ENCODE results near the gene SRRM5. TPM values are rescaled to one million over a fixed set of nuclear protein-coding genes. Genes with fewer than 3 reads are reported as not detected.
A peak's percentile ranks its signal among the peaks of the same experiment; 100 is the strongest.
"Not testable (repeated sequence)": the region's sequence is repeated elsewhere in the genome, so short reads cannot be mapped to it uniquely, and the experiment has no call there.

The SRRM5 gene
- total RNA-seq, 1 experiment from 2014 or later, result 0.30 TPM

DNA sequence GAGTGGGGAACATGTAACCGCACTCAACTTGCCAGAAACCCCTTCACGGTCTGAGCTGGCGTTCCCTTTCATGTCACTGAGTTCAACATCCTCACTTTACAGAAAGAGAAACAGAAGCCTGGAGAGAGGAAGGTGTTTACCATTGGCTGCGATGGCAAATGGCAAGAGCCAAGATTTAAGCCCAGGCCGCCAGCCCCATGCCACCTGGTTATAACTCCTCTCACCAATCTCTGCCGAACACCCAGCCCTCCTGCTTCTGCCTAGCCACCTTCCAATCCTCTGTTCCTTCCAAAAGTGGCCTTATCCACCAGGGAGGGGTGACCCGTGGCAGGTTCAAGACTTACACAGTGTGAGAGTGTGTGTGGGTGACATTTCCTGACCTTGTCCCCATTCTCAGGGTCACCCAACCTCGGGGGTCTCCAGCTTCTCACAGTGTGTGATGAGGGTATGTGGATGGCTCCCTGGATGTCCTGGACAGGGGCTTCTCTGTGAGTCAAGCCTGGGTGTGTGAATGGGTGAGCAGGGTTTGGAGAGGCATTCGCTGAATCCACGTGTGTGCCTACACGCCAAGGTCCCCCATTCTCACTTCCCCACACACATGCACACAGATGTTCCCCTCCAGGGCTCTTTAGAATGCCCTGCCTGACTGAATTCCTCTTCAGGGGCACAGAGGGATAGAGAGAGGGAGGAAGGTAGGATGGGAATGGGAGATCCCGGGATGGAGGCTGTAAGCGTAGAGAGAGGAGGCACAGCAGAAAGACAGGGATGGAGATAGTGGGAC lies 26.5 kb downstream of the SRRM5 start:
- no peak for DNase-seq (ENCODE audit: low read depth)

DNA sequence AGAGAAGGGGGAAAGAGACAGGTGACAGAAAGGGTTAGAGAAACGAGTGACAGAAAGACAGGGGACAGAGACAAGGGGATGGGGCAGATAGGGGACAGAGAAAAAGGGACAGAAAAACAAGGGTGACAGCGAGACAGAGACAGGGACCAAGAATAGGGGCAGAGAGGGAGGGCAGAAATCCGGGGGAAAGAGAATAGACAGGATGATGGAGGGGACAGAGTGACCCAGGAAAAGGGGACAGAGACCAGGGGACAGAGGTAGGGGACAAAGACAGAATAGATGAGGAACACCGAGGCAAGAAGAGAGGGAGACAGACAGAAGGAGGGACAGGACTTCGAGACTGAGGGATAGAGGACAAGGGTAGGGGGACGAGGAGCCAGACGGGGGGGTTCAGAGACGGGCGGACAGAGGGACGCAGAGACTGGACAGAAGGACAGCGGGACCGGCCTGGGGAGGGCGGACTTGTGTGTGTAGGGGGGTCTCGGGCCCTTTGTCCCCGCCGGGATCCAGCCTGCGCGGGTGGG lies 27.2 kb downstream of the SRRM5 start:
- DNase-seq (ENCODE audit: low read depth), result no peak

DNA sequence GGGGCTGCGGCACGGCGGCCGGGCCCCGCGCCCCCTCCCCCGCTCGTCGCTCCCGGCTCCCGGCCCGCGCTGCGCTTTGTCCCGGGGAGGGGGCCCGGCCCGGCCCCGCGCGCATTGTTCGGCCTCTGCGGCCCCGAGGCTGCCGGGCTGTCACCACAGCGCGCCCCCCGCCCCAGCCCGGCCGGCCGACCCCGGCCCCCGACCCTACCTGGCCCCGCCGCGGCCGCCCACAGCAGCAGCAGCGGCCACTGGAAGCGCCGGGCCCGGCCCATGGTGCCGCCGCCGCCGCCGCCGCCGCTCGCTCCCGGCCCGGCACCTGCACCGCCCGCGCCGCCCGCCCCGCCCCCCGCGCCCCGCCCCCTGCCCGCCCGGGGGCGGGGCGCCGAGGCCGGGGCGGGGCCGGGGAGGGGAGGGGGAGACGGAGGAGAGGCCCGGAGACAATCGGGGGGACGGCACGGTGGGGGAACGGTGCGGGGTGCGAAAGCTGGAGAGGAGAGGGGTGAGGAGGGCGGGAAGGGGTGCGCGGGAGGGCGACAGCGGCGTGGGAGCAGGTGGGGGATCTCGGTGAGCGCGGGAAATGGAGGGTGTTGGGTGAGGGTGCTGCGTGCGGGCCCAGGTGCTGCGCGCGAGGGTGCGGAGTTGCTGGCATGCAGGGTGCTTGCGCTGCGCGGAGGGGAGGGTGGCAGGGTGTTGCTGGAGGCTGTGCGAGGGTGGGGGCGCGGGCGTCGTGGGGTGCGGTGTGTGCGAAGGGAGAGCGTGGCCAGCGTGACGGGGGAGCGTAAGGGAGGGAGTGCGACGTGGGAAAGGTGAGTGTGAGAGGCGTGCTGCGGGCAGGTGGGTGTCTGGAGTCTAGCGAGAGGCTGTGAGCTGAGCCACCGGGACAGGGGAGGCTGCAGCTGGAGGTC lies 27.9 kb downstream of the SRRM5 start, which contains the start of gene CADM4:
Gene CADM4 (minus strand): TSS at position 332 of the 905 bp plus-strand sequence. CDS start 60 bp downstream, at position 272.
- DNase-seq (ENCODE audit: low read depth), result no peak

DNA sequence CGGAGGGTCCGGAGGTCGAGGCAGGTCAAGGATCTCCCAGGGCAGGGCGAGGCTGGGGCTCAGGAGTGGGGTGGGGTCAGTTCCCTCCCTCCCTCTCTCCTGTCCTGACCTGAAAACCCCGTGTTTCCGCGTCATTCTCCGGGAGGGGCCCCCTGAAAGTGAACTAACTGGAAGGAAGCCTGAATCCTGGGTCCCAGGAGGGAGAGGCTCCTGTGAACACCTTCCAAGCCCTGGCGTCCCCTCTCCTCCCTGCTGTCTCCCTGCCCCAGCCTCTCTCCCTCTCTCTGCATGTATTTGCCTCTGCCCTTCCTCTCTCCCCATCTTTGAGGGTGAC lies 28.5 kb downstream of the SRRM5 start:
- no peak for DNase-seq (ENCODE audit: low read depth)

DNA sequence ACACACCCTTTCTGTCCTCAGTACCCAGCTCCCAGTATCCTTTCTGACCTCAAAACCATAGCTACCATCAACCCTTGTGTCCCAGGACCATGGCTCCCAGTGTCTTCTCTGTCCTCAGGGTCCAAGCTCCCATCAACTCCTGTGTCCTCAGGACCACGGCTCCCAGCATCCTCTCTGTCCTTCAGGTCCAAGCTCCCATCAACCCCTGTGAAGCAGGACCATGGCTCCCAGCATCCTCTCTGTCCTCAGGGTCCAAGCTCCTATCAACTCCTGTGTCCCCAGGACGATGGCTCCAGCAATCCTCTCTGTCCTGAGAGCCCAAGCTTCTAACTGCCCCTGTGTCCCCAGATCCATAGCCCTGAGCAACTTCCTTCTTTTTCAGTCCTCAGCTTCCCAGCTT lies 29.4 kb downstream of the SRRM5 start:
- no peak for DNase-seq (ENCODE audit: low read depth)

DNA sequence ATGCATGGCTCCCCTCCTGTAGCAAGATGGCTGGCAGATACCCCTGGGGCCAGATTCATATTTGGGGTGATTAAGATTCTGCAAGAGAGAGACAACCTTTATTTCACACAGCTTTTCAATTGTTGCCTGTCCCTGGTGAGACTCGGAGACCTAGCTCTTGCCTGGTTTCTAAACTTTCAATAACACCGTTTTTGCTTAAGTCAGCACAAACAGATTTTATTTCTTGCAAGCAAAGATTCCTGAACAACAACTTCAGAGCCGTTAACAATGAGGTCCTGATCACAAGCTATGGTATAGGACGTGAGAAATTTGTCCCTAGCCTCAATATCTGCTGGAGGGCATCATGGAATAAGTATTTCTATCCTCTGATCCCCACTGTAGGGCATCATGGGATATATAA lies 30.6 kb downstream of the SRRM5 start:
- no peak for DNase-seq (ENCODE audit: low read depth)

DNA sequence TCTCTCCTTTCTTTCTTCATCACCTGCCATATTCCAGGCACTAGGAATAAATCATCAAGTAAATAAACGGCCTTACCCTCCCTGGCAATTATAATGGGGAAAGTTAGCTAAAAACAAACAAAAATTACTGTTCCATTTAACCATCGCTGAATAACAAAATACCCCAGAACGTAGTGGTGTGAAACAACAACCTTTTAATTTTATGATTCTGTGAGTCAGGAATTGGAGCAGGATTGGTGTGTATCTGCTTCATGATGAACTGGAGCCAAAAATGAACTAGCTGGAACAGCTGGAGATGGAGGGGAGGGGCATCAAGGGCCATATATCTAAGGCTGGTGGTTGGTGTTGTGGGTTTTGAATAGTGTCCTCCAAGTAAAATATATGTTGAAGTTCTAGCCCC lies 31.4 kb downstream of the SRRM5 start:
- no peak for DNase-seq (ENCODE audit: low read depth)

DNA sequence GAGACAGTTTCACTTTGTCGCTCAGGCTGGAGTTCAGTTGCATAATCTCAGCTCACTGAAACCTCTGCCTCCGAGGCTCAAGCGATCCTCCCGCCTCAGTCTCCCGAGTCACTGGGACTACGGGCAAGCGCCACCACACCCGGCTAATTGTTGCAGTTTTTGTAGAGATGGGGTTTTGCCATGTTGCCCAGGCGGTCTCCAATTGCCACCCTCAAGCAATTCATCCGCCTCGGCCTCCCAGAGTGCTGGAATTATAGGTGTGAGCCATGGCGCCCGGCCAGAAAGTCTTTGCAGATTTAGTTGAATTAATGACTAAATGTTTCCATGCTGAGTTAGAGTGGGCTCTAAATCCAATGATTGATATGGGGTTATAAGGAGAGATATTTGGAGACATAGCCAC lies 32.3 kb downstream of the SRRM5 start:
- no peak for DNase-seq (ENCODE audit: low read depth)

DNA sequence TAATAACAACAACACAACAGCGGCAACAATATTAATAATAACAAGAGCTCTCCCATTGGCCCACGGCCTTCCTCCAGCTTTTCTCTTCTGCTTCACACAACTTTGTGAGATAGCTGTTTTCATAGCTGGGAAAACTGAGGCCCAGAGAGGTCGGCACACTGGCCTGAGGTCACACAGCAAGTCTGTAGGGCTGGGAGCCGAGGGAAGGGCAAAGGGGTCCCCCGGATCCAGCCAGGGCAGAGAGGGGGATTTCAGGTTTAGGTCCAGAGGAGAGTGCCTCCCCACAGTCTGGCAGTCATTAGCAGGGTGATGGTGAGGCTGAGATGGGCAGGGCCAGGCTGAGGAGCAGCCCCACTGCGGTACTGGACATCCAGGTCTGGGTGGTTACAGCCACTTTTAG lies 36.7 kb downstream of the SRRM5 start:
- DNase-seq (ENCODE audit: low read depth), result no peak

DNA sequence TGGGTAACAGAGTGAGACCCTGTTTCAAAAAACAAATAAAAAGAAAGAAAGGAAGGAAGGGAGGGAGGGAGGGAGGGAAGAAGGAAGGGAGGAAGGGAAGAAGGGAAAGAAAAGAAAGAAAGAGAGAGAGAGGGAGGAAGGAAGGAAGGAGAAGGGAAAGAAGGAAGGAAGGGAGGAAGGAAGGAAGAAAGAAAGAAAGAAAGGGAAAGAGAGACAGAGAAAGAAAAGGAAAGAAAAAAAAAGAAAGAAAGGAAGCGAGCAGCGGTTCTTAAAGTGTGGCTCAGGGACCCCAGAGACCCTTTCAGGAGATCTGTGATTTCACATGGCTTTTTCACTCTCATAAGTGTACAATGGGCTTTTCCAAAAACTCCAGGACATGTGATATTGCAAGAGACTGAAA lies 37.6 kb downstream of the SRRM5 start:
- DNase-seq (ENCODE audit: low read depth), result no peak

DNA sequence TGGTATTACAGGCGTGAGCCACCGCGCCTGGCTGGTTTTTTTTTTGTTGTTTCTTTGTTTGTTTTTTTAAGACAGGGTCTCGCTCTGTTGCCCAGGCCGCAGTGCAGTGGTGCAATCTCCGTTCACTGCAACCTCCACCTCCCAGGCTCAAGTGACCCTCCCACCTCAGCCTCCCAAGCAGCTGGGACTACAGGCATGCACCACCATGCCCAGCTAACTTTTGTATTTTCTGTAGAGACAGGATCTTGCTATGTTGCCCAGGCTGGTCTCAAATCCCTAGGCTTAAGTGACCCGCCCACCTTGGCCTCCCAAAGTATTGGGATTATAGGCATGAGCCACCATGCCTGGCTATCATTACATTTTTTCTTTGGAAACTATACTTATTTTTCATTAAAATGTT lies 38.4 kb downstream of the SRRM5 start:
- DNase-seq (ENCODE audit: low read depth), result not testable (repeated sequence)

DNA sequence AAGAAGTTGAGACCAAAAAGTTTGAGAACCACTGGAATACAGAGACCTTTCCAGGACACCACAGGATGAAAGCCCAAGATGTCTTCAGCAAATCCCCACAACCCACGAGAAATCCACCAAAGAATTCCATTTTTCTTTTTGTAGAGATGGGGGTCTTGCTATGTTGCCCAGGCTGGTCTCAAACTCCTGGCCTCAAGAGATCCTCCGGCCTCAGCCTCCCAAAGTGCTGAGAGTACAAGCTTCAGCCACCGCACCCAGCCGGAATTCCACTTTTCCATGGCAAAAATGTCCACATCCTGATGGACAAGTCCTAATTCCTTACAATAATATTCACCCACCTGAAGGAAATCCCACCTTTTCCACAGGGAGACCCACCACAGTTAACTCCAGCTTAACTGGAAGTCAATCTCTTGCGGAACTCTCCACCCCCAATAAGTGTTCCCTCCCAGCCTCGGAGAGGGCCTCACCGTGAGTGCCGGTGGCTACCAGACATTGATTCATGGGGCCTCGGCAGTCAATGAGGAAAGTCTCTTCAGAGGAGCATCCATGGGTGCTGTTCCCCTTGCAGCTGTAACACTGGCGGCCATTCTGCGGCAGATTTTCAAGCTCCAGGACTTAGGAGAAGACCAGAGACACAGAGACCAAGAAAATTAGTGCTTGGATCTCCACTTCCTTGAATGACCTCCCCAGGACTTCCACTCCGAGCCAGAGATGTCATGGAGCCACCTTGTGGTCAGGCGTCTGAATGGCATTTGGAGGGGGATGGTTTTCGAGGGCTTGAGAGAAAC lies 40.1 kb downstream of the SRRM5 start:
- peak; percentile 66 for DNase-seq (ENCODE audit: low read depth)

DNA sequence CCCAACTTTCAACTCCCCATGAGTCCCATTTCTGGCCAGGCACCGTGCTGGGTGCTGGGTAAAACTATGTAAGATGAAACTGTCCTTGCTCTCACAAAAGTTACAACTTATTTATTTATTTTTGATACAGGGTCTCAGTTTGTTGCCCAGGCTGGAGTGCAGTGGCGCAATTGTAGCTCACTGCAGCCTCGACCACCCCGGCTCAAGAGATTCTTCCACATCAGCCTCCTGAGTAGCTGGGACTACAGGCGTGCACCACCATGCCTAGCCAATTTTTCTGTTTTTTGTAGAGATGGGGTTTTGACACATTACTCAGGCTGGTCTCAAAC lies 40.6 kb downstream of the SRRM5 start:
- DNase-seq (ENCODE audit: low read depth), result no peak

DNA sequence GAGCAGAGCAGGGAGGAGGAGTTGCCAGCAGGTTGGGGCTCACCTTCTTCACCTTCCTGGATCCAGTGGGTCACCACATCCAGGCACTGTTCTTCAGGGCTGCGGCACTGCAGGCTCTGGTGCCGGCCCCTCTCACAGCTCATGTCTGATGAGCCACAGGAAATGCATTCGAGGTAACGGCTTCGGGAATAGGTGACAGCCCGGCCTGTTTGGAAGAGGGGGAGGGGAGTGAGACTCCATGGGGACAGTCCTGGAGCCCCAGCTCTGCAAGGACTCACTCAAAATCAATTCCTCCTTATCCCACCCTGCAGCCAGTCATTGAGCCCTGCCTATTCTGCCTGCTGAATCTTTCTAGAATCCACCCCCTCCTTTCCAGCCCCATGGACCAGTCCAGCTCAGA lies 44.5 kb downstream of the SRRM5 start:
- no peak for DNase-seq (ENCODE audit: low read depth)

DNA sequence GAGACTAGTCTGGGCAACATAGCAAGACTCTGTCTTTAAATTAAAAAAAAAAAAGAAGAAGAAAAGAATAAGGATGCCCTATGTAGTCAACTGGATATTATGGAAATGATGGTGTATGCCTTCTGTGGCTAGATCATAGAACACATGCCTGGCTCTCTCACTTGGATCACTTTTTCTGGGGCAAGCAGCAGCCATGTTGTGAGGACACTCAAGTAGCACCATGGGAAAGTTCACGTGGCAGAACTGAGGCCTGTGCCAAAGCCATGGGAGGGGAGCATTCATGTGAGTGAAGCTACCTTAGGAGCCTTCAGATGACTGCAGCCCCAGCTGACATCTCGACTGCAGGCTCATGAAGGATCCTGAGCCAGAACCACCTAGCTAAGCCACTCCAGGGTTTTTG lies 46.1 kb downstream of the SRRM5 start:
- no peak for DNase-seq (ENCODE audit: low read depth)

DNA sequence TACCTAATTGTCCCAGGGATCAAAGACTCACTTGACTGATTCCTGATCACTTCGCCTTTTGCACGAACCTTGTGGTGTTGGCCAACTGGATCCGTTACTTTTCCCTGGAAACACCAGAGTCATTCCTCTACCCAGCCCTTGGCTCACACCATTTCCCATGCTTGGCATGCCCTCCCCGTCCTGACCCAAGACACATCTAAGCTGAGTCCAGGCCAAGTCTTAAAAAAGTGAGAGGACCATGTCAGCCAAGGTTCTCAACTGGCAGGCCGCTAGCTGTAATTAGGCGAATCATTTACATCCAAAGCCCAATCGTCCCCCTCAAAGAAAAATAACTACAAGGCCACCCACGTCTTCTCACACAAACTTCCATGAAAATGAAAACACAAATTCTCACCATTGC lies 46.6 kb downstream of the SRRM5 start:
- DNase-seq (ENCODE audit: low read depth), result no peak

DNA sequence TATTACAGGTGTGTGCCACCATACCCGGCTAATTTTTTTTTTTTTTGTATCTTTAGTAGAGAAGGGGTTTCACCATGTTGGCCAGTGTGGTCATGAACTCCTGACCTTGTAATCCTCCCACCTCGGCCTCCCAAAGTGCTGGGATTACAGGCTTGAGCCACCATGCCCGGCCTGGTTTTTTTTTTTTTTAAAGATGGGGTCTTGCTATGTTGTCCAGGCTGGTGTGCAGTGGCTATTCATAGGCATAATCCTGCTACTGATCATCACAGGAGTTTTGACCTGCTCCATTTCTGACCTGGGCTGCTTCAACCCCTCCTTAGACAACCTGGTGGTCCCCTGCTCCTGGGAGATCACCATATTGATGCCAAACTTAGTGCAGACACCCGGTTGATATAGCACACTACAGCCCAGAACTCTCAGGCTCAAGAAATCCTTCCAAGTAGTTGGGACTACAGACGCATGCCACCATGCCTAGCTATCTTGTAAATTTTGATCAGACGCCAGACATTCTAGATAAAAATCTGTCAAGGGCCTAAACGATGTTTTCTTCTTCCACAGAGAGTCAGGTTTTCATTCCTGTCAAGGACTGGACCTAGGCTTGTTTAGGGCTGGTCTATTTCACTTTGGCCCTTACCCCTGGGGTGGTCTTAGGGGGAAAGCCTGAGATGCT lies 48.5 kb downstream of the SRRM5 start:
- DNase-seq (ENCODE audit: low read depth), result no peak

DNA sequence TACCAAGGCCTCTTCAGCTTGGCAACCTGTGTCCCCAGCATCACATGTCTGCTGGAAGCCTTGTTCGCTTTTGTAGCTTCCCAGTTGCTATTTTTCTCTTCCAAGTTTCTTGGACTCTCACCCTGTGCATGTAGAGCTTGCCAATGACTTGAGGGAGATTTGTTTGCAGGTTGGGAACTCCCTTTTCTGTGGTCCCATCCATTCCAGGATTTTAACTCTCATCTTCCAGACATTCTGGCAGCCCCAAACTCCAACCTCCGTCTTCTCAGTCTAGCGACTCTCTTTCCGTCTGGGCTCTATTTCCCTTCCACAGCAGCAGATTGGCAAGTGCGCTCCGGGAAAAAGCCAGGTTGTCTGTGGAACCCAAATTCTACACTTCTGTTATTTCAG lies 49.1 kb downstream of the SRRM5 start:
- DNase-seq (ENCODE audit: low read depth), result no peak

DNA sequence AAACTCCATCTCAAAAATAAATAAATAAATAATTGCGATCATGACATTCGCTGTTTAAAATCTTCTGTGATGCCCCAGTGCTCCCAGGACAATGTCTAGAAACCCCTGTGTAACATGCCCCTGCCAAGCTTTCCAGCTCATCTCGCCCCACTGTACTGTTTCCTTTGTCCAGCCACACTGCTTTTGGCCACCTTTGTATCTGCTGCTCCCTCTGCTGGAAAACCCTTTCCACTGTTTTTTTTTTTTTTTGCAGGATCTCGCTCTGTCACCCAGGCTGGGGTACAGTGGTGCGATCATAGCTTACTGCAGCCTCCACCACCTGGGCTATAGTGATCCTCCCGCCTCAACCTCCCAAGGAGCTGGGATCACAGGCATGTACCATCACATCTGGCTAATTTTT lies 50.6 kb downstream of the SRRM5 start:
- DNase-seq (ENCODE audit: low read depth), result peak; percentile 35

DNA sequence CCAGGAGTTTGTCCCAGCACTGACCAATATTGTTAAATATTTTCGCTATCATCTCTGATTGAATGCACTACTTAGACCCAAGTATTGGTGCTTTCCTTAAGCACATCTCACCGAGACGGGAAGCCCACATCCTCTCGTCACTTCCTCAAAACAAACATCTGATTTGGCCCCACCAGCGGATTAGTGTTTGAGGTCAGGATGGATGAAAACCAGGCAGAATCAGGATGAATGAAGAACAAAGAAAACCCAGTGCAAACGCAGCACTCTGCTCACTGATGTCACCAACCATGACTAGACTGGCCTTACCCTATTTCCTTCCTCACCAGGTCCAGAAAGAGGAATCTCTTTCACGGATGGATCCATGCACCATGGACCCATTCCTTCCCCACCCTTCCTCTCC lies 52.1 kb downstream of the SRRM5 start:
- no peak for DNase-seq (ENCODE audit: low read depth)

All from M059J (cell line).